ENCODE data around the gene RNF115.
"Not testable (repeated sequence)": the region's sequence is repeated elsewhere in the genome, so short reads cannot be mapped to it uniquely, and the experiment has no call there.

The RNF115 gene

GRCh38 chr1:145726193-145726592, 97.7 kb downstream of the RNF115 start:
- not testable (repeated sequence) for DNase-seq

DNA sequence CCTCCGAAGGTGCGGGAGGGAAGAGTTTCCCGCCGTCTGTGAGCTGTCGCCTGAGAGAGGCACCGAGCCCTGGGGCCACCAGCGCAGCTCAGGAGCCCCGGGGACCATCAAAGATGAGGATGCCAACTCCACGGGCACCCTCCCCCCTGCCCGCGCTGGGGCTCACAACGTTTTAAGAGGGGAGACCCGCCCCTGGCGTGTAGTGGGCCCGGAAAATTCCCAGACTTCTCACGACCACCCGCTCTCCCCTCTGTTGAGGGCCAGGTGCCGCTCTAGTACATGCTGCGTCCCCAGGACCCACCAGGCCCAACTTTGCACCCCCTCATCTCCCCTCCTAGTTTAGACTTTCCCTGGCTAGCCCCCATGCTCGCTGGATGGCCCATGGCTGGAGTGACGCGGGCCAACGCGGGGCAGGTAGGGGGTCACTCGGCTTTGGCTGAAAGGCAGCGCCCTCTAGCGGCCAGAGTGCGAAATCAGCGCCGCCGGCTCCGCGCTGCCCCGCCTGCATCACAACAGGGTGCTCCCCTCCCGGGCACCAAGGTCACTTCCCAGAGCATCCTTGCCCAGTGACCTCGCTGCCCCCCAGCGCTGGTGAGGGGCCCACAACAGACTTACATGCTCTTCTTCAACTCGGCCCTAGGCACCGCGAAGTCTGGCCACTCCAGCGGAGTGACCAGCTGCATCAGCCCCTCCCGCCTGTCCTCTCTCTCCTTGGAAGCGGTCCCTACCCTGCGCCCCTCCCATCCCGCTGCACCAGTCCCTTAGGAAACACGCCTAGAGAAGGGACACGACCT, 102.8 kb downstream of the RNF115 start:
- DNase-seq, result peak; percentile 55

GRCh38 chr1:145720556-145720877, 103.4 kb downstream of the RNF115 start:
- DNase-seq, result no peak

- DNase-seq, result no peak
Observed at GRCh38 chr1:145719230-145720079, 104.4 kb downstream of the RNF115 start, which contains the start of gene CD160. Gene CD160 (plus strand): TSS chr1:145719499. CDS start chr1:145728328, 8,829 bp downstream.

GRCh38 chr1:145718465-145718864, 105.4 kb downstream of the RNF115 start:
- DNase-seq, result not testable (repeated sequence)

GRCh38 chr1:145717833-145718232, 106.1 kb downstream of the RNF115 start:
- DNase-seq, result no peak

GRCh38 chr1:145716641-145717345, 107.1 kb downstream of the RNF115 start:
- no peak for DNase-seq

GRCh38 chr1:145714524-145715111, 109.3 kb downstream of the RNF115 start:
- no peak for DNase-seq

DNA sequence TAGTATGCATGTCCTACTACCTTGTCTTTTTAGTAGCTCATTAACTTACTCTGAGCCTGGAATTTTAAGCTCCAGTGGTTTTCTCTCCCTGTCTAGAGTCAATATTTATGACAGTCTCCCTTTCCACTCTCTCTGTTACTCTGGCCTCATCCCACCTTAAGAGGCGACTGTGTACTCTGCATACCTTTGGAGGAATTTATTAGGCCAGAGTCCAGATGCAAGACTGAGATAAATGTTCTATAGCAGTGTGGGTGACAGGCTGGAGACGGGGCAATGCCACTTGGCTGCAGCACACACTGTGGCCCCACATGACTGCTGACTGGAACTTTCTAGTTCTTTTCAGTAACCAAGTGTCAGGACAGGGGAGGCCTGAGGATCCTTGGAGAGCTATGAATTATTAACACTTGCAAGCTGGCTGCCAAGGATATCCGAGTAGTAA, 112.7 kb downstream of the RNF115 start:
- no peak for DNase-seq

- DNase-seq, result no peak
Observed at GRCh38 chr1:145710291-145711027, 113.4 kb downstream of the RNF115 start.

DNA sequence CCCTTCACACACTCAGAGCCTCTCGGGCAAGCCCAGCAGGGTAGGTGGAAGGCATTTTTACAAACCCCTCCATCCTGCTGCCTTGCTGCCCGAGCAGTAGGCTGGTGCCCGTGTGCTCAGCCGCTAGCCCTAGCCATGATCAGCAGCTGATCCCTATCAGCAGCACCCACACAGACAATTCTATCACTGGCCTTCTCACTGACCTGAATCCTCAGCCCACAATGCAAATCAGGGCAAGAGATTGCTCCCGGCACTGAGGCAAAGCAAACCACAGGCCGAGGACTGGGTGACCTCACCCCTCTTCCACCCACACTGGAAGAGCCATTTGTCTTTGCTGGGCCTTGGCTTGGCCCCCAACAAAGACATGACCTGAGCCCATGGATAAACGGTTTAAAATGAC, 115.8 kb downstream of the RNF115 start:
- DNase-seq, result no peak

DNA sequence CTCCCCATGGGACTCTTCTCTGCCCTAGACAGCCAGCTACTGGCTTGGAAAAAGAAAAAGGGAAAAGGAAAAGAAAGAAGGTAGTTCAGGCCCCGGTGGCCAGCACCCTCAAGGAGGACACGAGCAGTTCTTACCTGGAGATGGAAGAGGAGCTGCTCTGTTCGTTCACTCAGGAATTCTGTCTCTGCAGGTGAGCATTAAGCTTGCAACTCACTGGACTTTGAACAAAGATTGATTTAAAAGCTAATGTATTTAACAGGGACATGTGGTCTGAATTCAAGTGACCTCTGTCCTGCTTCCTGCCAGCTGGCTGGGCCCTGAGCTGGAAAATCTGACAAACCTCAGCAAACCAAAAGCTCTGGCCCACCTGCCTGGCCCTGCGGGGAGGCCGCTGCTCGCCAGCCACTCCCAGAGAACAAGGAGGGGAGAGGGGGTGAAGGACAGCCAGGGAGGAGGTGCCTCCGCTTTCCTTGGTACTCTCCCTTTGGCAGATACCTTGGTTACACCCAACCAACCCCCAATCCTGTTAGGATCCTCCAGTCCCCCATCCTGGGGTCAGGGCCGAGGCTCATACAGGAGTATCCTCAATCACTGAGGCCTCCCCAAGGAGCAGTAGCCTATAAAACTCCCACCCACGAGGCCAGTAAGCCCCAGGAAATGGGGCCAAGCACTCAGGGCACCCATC, 116.6 kb downstream of the RNF115 start, which contains the start of gene PDZK1:
TSS of gene PDZK1 (minus strand) at position 186 of the 685 bp plus-strand sequence. CDS start 19,347 bp downstream, outside the sequence.
- DNase-seq, result no peak

DNA sequence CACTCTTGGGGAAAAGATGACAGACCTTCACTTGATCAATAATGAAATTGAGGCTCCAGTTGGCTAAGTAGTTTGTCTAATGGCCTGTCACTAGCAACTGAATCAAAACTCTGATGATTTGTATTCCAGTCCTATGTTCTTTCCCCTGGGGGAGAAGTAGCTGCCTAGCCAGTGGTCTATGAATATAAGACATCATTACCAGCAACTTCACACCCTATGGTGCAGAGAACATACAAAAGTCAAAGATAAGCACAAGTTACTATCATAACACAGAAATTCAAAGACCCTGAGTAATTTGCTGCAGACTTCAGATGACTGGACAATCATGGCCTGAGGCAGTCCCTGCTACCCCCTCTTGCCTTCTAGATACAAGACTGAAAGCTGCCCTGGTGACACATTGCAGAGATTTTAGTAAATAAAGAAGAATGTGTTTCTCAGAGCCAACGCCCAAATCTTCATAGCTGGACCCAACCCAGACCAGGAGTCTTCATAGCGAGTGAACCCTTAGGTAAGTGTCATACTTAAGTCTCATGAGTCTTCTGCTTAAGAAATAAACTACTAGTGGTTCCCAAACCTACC, 117.7 kb downstream of the RNF115 start:
- no peak for DNase-seq

- no peak for DNase-seq
Observed at GRCh38 chr1:145705622-145706021, 118.3 kb downstream of the RNF115 start.

GRCh38 chr1:145702826-145703225, 121.1 kb downstream of the RNF115 start:
- DNase-seq, result no peak

DNA sequence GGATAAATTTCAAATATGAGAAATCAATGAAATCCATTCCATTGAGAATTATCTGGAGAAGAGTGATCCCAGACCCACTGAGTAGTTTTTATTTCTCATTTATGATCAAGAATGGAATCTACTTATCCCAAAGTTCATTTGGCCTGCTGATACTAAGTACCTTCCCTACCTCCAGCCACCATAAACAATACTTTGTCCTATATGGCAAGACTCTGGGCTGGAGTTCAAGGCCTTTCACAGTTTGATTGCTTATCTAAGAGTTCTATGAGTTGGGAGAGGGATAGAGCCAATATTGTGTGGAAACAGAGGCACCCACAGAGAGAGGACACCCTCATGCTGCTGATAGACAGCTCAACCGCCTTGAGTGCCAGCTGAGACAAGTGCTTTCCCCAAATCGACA, 121.8 kb downstream of the RNF115 start:
- DNase-seq, result no peak

- no peak for DNase-seq
Observed at GRCh38 chr1:145701306-145701862, 122.5 kb downstream of the RNF115 start.

DNA sequence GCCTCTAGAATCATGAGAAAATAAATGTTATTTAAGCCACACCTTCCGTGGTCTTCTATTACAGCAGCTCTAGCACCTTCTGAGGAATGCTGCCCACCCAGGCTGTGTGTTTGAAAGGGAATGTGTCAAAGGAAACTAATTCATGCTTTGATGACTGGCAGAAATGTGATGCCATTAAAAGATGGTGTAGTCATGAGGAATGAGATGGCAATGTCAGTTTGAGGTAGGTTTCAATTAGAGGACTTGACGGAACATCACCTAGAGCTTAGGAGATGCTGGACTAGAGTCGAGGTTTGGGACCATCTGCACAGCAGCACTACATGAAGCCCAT, 127.3 kb downstream of the RNF115 start:
- DNase-seq, result no peak

- DNase-seq, result no peak
Observed at GRCh38 chr1:145695821-145696629, 127.9 kb downstream of the RNF115 start.

All from activated gamma-delta T cell (primary cell).